Stimulated activated CD8-positive, alpha-beta memory T cell treated with anti-CD3 and anti-CD28 coated beads, Interleukin-7, amount 100 ng/mL, for 24 hours (primary cell): ENCODE measurements around the gene SLC35E2B.
A peak's percentile ranks its signal among the peaks of the same experiment; 100 is the strongest.
"Not testable (repeated sequence)": the region's sequence is repeated elsewhere in the genome, so short reads cannot be mapped to it uniquely, and the experiment has no call there.

Experiments
- DNase-seq: peaks from one replicate; pipeline ENCODE4 v3.0.0-alpha.2; 2020; ENCODE audit warnings: low read depth

Gene SLC35E2B

DNA sequence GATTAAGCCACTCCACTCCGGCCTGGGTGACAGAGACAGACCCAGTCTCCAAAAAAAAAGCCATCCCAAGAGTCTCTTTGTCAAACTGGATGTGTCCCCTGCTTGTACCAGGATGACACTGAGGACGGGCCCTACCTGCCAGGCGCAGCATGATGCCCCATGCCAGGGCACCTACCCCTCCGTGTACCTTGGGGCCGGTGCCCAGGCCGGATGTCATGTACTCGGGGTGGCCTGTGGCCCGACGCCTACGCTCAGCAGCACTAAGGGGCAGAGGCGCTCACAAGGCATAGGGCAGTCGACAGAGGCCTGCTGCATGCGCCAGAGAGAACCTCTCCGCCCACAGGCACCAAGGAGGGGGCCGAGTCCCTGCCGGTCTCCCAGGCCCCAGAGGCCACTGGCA lies 53.2 kb downstream of the SLC35E2B start:
- not testable (repeated sequence) for DNase-seq

- not testable (repeated sequence) for DNase-seq
Measured at GRCh38 chr1:1638528-1638927, 54.1 kb downstream of the SLC35E2B start.

DNA sequence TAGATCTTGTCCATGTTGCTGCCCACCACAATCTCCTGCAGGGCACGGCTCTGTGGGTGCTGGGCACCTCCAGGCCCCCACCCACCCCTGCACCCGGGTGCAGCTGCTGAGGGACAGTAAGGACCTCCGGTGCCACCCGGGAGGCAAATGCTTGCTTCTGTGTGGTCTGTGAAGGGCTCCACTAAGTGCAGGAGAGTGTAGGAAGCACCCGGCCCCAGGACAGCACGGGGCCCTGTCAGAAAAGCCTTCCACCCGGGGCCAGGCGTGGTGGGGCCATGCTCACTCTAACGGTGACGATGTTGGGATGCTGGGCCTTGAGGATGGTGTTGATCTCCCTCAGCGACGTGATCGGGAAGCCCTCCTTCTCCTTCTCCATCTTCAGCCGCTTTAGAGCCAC lies 55.1 kb downstream of the SLC35E2B start:
- DNase-seq = not testable (repeated sequence)

DNA sequence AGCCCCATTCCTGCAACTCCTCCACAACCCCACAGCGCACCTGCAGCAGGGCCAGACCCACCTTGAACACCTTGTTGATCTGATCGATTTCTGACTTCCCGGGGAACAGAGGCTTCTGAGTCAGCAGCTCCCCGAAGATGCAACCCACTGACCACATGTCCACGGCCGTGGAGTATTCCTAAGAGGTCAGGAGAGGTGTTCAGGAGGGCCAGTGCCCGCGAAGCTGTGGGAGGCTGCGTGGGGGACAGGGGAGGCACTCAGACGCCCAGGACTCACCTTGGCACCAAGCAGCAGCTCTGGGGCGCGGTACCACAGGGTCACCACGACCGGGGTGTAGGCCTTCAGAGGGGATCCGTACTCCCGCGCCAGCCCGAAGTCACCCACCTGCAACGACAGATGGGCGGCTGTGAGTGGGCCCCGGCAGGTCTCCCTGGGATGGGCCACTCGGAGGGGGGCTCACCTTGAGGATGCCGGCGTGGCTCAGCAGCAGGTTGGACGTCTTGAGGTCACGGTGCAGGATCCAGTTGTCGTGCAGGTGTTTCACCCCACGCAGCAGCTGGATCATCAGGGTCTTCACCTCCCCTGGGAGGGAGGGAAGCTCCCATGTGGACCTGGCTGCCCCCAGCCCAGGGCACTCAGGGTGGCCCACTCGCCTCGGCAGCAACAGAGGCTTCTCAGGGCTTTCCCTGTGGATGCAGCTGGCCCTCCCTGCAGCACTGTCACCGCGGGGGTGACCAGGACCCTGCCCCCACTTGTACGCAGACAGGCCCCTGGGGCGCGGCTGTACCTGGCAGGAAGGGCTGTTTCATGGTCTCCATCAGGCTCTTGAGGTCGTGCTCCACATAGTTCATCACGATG lies 55.7 kb downstream of the SLC35E2B start:
- DNase-seq = not testable (repeated sequence)

DNA sequence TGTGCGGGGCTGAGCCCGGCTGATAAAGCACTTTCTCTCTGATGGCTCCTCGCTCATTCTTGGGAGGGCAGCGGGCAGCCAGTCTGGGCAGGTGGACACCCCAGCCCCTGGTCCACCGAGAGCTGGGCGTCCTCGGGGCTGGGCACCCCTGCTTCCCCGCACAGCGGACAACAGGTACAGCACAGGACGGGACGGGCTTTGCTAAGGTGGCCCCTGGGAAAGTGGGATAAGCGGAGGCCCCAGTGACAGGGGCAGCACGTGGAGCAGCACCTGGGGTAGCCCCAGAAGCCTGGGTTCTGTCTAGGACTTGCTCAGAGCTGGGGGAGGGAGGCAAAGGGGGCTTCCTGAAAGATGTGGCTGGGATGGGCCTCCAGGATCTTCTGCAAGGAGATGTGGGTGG lies 58.0 kb downstream of the SLC35E2B start:
- not testable (repeated sequence) for DNase-seq

DNA sequence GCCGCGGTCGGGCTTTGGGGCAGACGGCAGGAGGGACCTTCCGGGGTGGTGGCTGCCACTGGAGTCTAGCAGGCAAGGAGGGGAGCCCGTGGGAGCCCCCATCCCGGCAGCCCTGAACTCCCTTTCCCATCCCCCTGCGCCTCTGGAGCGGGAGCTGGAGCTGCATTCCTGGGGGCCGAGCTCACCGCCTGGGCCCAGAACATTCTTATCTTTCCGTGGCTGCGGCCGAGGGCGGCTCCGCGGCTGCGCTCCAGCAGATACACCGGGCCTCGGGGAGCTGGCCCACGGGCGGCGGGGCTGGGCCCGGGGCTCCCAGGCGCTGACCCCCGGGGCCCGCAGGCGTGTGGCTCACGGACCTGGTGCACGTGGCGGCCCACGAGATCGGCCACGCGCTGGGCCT lies 59.2 kb downstream of the SLC35E2B start:
- DNase-seq = not testable (repeated sequence)

- DNase-seq = no peak
Measured at GRCh38 chr1:1631782-1632420, 60.7 kb downstream of the SLC35E2B start, which contains the start of gene MMP23B. Gene MMP23B (plus strand): TSS chr1:1632173. CDS start chr1:1632219, 46 bp downstream.

DNA sequence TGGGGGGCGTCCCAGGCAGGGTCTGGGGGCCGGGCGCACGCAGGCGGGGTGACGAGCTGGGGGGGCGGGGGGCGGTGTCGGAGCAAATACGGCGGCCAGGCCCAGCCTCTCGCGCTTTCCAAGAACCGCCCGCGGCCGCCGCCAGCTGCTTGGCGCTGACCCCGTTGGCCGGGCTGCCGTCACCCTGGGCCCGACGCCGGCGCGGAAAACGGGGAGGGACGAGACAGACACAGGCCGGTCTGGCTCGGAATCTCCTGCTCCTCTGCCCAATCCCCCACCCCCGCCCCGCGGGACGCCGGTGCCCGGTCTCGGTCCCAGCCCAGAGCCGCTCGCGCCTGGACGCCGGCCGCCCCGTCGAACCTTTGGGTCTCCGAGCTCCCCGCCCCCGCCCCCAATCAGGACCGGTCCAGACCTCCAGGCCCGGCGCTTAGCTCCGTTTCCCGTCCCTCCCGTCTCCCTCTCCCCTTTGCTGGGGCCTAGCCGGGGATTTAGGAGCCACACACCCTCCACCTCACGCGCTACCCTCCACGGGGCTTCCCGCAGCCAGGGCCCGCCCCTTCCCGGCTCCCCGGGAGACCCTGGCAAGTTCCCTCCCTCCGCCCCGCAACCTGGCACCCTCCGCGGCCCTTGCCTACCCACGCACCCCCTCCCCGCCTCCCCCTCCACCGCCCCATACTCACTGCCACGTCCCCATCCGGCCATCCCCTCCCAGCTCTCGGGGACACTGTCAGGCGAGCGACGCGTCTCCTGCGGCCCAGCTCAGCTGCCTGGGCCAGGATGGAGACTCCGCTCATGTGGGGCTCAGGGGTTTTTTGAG lies 61.4 kb downstream of the SLC35E2B start:
- DNase-seq = no peak

GRCh38 chr1:1630191-1630964 lies 62.2 kb downstream of the SLC35E2B start:
- DNase-seq = peak; percentile 82

GRCh38 chr1:1629430-1630190 lies 63.0 kb downstream of the SLC35E2B start:
- DNase-seq = peak; percentile 38

DNA sequence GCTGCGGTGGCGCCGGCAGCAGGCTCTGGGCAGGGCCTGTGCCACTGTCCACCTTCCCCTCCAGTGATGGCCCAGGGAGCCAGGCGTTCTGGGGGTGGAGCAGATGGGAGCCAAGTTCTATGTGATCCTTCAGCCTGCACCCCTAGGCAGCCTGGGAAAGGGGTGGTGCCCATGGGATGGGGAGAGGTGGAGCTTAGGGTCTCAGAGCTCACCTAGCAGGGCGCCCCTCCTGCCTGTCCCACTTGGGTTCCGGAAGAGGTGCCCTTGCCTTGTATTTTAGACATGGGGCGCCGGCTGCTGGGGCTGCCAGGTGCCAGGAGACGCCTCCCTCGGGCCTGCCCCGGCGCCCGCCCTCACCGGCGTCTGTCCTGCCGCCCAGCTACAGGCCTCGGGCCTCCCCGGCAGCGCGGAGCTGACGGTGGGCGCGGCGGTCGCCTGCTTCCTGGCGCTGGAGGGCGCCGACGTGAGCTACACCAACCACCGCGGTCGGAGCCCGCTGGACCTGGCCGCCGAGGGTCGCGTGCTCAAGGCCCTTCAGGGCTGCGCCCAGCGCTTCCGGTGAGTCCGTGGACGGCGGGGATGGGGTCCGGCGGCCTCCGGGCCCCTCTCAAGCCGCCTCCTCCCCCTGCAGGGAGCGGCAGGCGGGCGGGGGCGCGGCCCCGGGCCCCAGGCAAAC lies 63.7 kb downstream of the SLC35E2B start:
- DNase-seq = no peak

DNA sequence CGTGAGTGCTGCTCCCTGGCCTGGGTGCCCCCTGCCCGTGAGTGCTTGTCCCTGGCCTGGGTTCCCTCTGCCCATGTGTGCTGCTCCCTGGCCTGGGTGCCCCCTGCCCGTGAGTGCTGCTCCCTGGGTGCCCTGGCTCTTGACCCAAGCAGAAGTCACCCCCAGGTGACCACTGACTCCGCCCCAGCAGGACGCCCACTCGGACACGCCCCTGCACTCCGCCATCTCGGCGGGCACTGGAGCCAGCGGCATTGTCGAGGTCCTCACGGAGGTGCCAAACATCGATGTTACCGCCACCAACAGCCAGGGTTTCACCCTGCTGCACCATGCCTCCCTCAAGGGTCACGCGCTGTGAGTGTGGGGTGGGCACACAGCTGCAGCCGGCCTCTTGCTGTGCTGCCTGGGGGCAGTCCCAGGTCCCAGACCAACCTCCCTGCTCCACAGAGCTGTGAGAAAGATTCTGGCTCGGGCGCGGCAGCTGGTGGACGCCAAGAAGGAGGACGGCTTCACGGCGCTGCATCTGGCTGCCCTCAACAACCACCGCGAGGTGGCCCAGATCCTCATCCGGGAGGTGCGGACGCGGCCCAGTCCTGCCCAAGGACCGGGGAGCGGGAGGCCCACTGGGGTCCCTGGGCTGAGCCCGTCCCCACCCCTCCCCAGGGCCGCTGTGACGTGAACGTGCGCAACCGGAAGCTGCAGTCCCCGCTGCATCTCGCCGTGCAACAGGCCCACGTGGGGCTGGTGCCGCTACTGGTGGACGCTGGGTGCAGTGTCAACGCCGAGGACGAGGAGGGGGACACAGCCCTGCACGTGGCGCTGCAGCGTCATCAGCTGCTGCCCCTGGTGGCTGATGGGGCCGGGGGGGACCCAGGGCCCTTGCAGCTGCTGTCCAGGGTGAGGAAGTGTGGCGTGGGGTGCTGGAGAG lies 64.5 kb downstream of the SLC35E2B start:
- DNase-seq = no peak

DNA sequence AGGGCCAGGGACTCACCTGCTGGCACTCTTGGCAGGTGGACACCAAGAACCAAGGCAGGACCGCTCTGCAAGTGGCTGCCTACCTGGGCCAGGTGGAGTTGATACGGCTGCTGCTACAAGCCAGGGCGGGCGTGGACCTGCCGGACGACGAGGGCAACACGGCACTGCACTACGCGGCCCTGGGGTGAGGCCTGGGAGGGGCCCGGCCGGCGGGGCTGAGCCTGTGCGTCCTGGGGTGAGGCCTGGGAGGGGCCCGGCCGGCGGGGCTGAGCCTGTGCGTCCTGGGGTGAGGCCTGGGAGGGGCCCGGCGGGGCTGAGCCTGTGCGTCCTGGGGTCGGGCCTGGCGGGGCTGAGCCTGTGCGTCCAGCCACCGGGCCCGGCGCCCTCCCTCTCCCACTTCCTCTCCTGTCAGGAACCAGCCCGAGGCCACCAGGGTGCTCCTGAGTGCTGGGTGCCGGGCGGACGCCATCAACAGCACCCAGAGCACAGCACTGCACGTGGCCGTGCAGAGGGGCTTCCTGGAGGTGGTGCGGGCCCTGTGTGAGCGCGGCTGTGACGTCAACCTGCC lies 65.2 kb downstream of the SLC35E2B start:
- no peak for DNase-seq

DNA sequence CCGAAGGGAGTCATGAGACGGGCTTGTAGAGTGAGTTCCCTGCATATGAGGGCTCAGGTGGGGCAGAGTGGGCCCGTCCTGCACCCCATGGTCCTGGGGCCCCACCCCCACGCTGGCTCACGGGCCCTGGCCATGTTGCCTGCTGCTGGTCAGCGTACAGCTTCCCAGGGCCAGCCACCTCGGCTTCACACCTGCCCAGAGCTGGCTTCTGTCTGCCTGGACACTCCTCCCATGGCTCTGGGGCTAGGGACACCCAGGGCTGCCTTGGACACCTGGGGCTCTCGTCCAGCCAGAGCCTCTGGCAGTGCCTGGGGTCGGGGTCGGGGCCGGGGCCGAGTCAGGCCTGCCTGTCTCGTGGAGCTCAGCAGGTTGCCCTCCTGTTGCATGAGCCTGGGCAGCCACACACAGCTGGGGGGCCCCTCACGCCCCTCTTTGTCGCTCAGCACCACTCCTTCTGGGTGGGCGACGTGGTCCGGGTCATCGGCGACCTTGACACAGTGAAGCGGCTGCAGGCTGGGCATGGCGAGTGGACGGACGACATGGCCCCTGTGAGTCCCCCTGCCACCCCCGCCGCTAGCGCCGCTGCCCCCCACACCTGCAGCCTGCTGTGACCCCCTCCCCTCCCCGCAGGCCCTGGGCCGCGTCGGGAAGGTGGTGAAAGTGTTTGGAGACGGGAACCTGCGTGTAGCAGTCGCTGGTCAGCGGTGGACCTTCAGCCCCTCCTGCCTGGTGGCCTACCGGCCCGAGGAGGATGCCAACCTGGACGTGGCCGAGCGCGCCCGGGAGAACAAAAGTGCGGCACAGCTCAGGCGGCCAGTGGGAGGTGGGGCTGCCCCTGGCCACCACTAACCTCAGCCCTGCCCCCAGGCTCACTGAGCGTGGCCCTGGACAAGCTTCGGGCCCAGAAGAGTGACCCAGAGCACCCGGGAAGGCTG lies 66.1 kb downstream of the SLC35E2B start:
- no peak for DNase-seq

GRCh38 chr1:1625824-1626206 lies 66.8 kb downstream of the SLC35E2B start:
- DNase-seq = no peak

DNA sequence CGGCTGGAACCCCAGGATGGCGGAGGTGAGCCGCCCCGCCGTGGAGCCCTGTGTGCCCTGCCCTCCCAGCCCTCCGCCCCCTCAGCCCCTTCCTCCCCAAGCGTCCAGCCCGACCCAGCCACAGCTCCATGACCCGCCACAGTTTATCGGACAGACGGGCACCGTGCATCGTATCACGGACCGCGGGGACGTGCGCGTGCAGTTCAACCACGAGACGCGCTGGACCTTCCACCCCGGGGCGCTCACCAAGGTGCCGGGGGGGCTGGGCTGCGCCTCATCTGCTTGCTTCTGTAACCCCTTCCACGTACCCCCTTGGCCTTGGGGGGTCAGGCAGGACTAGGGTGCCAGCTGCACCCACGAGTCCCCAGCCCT lies 67.2 kb downstream of the SLC35E2B start:
- DNase-seq = no peak

DNA sequence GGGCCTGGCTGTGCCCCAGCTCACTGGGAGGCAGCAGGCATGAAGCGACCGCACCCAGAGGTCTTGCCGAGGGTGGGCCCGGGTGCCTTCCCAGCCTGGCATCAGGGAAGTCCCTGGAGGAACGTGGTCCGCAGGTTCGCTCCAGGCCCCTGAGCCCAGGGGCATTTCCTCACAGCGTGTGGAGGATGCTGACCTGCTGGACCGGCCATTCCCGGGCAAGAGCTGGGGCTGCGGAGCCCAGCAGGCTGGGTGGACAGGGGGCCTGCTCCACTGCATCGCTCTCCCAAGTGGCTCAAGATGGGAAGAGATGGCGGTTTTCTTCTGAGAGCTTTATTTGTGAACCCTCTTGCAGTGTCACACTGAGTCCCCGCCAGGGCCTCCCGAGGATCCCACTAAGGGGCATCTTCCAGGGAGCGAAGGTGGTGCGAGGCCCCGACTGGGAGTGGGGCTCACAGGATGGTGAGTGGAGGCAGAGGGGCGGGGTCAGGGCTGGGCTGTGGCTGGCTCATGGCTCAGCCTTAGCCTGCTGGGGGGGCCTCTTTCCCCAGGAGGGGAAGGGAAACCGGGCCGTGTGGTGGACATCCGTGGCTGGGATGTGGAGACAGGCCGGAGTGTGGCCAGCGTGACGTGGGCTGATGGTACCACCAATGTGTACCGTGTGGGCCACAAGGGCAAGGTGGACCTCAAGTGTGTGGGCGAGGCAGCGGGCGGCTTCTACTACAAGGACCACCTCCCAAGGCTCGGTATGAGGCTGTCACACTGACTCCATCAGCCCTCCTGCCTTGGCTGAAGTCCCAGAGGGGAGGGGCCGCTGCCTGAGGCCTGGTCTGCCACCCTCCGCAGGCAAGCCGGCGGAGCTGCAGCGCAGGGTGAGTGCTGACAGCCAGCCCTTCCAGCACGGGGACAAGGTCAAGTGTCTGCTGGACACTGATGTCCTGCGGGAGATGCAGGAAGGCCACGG lies 67.9 kb downstream of the SLC35E2B start:
- DNase-seq = no peak
